ENCODE measurements around the gene FYN.

Gene FYN

DNA sequence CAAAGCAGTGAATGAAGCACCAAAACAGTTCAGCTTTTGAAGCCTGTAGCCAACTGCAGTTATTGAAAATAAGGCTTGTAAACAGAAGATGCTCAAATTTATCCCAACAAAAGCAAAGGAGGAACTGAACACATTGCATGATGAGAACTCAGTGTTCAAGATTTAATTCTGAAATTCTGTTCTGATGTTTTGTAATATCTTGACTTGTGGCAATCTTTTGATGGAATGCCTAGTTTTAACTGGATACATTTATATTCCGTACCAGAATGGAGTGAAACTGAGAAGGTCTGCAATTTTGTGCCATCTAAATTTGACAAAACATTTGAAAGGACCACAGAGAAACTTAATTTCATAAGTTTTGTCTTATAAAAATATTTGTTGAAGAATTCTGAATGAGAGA lies 17.5 kb downstream of the FYN start:
- H3K4me3 ChIP-seq (ENCODE audit: low read depth, low read length), result no peak overlapping the region
- TF ChIP-seq, protein P1, sequence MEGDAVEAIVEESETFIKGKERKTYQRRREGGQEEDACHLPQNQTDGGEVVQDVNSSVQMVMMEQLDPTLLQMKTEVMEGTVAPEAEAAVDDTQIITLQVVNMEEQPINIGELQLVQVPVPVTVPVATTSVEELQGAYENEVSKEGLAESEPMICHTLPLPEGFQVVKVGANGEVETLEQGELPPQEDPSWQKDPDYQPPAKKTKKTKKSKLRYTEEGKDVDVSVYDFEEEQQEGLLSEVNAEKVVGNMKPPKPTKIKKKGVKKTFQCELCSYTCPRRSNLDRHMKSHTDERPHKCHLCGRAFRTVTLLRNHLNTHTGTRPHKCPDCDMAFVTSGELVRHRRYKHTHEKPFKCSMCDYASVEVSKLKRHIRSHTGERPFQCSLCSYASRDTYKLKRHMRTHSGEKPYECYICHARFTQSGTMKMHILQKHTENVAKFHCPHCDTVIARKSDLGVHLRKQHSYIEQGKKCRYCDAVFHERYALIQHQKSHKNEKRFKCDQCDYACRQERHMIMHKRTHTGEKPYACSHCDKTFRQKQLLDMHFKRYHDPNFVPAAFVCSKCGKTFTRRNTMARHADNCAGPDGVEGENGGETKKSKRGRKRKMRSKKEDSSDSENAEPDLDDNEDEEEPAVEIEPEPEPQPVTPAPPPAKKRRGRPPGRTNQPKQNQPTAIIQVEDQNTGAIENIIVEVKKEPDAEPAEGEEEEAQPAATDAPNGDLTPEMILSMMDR (IDR thresholded peaks at IDR 0.05; ENCODE audit: insufficient read depth, low read depth, low read length, missing control alignments), result no peak
- no peak for DNase-seq (ENCODE audit: low read depth)

DNA sequence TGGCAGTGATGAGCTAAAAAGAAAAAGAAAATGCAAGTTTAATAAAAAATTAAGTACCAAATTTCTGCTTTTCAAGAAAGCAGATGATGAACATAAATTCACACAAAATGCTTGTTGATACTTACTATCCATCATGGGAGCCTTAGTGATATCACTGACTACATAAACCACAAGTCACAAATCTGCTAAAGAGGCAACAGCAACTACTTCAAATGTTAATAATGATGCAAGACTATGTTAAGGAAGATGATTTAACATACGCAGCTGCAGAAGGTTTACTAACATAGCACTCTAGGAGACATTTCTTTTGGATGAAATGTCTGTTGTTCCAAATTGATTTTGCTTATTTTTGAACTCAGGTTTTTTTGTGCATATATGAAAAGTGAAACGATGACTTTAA lies 18.6 kb downstream of the FYN start:
- DNase-seq (ENCODE audit: low read depth), result no peak
- TF ChIP-seq, protein P1 (IDR thresholded peaks at IDR 0.05; ENCODE audit: insufficient read depth, low read depth, low read length, missing control alignments), result no peak
- H3K4me3 ChIP-seq (ENCODE audit: low read depth, low read length), result no peak overlapping the region

DNA sequence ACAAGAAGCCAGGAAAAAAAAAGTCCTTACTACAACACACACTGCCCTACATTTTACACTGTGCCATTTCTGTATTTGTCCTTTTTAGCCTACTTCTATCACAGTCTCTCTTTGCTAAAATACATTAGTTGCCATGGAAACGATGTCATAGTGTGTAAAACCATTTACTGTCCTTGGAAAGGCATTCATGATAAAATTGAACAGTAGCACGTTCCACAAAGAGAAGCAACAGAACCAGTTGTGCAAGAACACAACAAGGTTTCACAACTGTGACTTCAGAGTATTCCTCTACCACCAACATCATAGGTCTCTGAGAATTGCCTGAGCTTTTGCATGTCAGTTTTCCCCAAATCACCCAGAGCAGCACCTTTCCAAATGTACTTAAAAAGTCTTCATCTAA lies 20.5 kb downstream of the FYN start:
- TF ChIP-seq, protein P1 (IDR thresholded peaks at IDR 0.05; ENCODE audit: insufficient read depth, low read depth, low read length, missing control alignments), result no peak
- no peak overlapping the region for H3K4me3 ChIP-seq (ENCODE audit: low read depth, low read length)
- no peak for DNase-seq (ENCODE audit: low read depth)

DNA sequence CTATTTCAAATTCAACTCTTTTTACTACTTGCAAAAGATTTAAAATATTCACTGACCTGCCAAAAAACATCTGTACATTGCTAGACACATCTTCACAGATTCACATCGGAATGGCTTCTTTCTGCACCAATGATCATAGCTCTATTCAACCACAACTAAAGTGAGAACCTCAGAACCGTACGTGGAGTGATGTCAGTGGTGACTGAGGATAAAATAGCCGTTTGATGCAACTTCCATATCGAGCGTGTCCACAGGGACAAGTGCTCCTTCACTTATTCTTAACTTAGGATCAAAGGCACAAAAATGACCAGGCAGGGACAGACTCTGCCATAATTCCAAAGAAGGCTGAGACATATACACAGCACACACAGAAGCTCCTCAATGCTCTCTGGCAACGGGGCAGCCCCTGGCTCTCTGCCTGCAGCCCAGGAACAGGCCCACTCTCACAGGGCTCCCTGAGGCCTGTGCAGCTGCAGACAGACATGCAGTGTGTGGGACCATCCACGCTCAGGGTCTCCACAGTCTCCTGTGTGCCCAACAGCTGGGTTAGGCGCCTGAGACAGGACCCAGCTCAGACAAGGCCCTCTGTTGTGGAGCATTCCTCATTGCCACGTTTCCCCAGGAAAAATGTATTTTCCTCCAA lies 22.8 kb downstream of the FYN start:
- DNase-seq (ENCODE audit: low read depth), result peak; percentile 66
- TF ChIP-seq, protein P1 (IDR thresholded peaks at IDR 0.05; ENCODE audit: insufficient read depth, low read depth, low read length, missing control alignments), result no peak
- peak overlapping the region; percentile 12 for H3K4me3 ChIP-seq (ENCODE audit: low read depth, low read length)

DNA sequence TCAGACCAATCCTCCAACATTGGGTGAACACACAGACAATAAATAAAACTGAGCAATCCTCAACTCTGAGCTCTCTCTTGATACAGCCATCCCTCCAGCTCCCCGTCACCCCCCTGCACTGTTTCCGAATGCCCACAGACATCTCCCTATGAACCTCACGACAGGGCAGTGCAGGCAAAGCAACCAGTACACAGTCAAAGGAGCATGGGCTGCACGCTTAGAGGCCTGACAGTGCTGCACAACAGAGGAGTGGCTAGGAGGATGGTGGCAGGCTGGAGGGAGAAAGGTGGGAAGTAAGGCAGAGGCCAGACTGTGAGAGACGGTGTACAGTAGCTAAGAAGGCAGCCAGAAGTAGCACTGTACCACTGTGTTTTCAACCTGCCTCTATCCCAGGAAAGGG lies 24.0 kb downstream of the FYN start:
- no peak for DNase-seq (ENCODE audit: low read depth)
- H3K4me3 ChIP-seq (ENCODE audit: low read depth, low read length), result no peak overlapping the region
- TF ChIP-seq, protein P1 (IDR thresholded peaks at IDR 0.05; ENCODE audit: insufficient read depth, low read depth, low read length, missing control alignments), result no peak

DNA sequence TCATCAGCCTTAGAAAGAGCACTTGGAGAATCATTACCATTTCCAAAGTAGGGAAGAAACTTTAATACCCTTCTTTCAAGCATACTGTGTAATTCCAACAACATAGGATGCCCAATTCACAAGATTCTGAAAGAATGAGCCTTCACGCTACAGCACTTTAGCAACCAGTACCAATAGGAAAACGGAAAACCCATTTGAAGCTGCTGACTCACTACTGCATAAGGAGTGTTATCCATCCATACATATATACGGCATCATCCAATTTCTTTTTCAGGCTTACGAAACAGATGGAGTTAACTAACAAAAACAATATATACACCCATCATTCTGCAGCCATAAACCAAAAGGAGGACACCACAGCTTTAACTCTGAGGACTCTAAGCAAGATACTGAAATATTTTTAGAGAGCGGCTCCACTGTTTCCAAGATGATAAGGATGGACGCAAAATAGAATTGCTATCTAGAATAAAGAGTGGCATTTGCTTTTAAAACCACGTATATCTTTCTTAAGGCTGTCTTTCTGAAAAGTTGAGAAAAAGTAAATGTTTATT lies 24.9 kb downstream of the FYN start:
- TF ChIP-seq, protein P1 (IDR thresholded peaks at IDR 0.05; ENCODE audit: insufficient read depth, low read depth, low read length, missing control alignments), result no peak
- no peak overlapping the region for H3K4me3 ChIP-seq (ENCODE audit: low read depth, low read length)
- DNase-seq (ENCODE audit: low read depth), result no peak
